ENCODE results near the gene CEP20.

GRCh38 chr16:15888072-15888976 lies at the start of gene CEP20:
- TF ChIP-seq POLR2A (IDR thresholded peaks at IDR 0.05; ENCODE audit: low read depth, low read length) (peak; percentile 88), POLR2AphosphoS5 (IDR thresholded peaks at IDR 0.05; ENCODE audit: low read depth, low read length) (peak; percentile 88), TAF1 (IDR thresholded peaks at IDR 0.05; ENCODE audit: low read depth, low read length) (peak; percentile 97)

All from GM12891 (cell line).